CD4-positive, alpha-beta T cell treated with Interleukin-21 for 1 hour (primary cell): ENCODE measurements around the gene URB2.
"Not testable (repeated sequence)": the region's sequence is repeated elsewhere in the genome, so short reads cannot be mapped to it uniquely, and the experiment has no call there.

Source experiments
- DNase-seq: peaks from one replicate; pipeline ENCODE4 v3.0.0-alpha.2; 2020

URB2 gene

DNA sequence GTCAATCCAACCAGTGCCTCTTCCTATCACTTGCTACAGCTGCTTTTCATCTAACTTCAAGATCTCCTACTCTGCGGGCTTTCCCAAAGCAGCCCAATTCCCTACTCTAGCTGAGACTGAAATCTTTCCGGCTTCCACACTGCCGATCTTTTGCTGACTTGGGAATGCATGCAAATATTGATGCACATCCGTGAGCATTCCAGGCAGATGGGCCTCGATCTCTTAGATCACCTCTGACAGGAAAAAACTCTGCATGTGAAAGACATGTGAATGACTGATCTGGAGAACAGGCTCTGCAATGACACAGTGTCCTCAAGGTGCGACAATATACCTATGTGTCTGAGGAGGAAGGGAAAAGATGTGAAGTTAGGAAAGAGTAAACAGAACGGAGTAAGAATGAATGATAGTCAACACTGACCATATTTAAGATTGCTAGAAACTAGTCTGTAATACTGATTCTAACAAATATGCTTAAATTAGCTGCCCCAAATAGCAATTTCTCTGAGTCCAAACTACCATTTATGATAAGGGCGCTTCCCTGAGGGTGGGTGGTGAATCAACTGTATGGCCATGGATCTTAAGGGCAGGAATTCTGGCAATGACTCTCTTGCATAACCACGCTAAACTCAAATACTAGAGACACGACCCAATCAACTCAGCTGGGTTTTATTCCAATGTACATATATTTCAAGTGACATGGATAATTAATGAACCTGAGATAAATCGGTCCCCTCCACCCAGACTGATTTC is 8.5 kb upstream of the URB2 start:
- no peak for DNase-seq

DNA sequence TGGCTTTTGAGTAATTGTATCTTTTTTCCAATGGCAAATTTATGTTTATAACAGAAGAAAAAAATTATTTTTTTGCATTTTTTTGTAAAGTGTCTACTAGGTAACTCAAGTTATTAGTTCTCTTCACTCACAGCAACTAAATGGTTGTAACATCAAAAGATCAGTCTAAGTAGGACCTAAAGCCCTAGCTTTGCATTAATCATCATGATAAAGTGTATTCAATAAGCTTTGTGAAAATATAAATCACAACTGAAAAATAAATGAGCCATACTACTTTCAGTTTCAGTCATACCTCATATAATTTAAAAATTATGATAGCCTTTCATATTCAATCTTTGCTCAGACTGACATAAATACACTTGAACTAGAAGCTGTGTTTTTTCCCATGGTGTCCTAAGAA is 7.0 kb upstream of the URB2 start:
- no peak for DNase-seq

DNA sequence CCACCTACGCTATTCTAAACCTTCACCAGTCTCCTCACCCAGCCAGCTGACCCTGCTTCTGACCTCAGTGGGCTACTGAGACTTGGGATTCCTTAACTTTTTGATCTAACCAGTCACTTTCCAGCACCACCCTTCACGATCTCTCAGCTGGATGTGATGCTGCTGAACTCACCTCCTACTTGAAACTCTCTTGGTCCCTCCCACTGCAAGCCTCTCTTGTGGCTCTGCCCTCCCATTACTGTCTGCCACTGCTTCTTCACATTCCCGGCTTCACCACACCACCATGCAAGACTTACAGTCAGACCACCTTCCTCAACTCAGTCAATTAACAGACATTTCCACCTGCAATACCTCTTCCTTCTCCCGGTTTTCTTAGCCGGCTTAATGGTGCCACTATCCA is 6.4 kb upstream of the URB2 start:
- no peak for DNase-seq

DNA sequence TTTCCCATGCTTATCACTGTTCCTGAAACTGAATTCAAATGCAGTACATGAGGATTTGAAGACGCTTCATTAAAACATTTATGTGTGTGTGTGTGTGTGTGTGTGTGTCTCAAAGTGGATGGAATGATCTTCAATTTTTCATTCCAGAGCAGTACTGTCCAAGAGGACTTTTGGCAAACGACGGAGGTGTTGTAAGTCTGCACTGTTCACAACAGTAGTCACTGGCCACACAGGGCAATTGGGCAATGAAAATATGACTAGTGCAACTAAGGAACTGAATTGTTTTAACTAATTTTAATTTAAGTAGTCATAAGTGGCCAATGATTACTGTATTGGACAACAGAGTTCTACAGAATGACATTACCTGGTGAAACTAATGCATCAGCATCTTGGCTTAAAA is 5.2 kb upstream of the URB2 start:
- DNase-seq = no peak

DNA sequence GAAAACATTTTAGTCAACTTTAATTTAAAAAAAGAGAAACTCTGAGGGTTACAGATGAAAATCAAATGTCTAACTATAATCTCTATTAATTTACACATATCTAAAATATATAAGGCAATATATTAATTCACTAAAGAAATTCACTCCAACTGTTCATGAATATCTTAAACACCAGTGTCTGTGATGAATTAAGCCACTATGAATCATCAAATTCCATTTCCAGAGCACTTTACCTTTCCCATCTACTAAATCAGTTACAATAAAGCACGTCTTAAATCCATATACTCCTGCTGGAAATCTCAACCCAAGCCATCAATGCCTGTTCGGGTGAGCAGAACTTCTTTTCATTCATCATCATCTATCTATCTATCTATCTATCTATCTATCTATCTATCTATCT is 4.4 kb upstream of the URB2 start:
- no peak for DNase-seq

DNA sequence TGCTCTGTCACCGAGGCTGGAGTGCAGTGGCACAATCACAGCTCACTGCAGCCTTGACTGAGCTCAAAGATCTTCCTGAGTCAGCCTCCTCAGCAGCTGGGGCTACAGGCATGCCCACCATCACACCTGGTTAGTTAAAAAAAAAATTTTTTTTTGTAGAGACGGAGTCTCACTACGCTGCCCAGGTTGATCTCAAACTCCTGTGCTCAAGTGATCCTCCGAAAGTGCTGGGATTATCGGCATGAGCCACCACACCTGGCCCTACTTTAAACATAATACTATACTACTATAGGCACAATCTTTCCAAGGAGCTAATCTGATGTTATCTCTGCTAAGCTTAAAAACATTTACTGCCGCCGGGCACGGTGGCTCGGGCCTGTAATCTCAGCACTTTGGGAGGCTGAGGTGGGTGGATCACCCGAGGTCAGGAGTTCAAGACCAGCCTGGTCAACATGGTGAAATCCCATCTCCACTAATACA is 3.4 kb upstream of the URB2 start:
- DNase-seq = not testable (repeated sequence)

DNA sequence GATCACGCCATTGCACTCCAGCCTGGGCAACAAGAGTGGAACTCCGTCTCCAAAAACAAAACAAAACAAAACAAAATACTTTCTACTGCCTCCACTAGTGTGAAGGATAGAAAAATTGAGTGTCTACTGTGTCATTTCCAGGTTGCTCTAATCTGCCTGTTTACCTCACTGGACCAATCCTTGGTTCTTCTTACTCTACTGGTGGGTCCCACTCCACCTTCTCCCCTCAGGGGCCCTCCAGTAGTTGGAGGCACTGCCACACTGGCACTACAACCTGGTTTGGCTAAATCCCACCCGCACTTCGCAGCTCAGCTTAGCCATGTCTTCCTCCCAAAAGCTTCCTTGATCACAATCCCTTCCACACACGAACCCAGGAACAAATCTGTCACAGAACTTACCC is 2.8 kb upstream of the URB2 start:
- no peak for DNase-seq

DNA sequence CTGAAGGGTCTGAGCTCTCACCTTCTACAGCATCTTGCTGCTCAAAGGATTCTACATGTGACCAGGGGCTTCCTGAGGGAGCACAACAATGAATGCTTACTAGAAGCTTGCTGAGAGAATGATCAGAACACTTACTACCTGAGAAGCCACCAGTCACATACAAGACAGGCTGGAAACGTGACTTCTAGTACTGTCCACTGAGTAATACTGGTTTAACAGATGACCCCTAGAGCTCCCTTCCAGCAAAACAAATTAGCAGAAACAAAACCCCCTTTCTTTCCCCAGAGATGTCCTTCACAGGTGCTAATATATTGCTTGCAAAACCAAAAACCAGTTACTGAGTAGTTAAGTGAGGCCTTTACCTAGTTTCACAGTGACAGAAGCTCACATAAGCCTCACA is 2.2 kb upstream of the URB2 start:
- no peak for DNase-seq

DNA sequence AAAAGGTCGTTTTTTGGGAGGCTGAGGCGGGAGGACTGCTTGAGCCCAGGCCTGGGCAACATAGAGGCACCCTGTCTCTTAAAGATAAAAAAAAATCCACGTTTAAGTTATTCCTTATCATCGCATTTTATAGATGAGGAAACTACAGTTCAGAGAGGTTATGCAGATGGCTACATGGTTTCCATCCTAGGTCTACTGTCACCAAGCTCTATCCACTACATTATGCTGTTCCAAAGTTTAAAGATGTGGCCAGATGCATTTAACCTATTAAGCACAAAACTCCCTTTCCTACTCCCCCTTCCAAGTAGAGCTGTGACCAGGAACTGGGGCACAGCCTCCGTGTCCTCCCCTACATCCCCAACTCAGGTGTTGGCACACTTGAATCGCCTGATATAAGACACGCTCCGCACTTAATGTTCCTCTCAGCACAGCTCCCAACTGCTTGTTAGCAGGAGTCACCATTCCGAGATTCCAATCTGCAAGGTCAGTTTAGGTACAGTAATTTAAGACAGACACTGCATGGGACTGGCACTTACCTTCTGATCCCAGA is 1.5 kb upstream of the URB2 start:
- DNase-seq = no peak

DNA sequence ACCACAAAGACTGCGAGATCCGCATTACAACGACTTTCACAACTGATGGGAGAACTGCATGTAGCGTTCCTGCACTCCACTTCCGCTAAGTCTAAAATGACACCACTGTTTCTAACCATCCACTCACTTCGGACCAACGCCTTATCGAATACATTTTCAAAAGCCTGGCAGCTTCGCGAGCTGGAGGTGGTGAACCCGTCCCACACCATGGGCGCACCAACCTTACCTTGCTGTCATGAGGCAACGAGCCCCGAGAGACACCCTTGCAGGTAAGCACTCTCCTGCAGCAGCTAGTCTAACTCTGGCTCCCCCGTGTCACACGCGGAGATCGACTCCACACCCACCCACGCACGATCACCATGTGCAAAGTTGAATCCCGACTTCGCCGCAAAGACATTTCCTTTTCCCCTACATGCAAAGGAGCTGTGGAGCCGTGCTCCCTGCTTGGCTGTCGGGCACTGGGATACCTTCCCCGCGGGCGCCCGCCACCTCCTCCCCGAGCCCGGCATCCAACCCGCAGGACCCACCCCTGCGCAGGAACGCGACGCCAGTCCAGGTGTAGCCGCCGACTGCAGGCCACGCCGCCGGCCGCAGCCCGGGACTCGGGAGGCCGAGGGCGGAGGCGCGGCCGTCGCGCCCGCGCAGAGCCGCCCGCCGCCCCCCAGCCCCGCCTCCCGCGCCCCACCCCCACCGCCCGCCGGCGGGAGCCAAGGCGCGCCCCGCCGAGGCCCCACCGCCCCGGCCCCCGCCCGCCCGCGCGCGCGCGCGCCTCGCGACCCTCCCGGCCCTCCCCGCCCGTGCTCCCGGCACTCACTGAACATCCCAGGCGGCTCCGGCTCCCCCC is 754 bp upstream of the URB2 start:
- DNase-seq = no peak

DNA sequence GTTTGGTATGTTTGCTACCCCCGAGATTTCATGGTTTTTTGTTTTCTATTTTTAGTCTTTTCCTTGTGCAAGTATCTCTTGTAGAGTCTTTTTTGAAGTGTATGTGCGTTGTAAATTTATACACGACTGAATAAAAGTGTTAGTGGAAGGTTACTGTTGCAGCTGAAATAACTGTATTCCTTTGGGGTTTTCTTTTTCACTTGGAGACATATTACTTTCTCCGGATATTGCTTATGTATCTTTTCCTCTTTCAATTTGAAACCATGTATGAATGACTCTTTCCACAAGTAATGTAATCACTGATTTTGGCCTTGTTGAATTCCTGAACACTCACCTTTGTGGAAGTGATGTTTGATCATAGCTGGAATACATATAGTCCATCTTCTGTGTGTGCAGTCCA is 956 bp downstream of the URB2 start:
- DNase-seq = no peak

DNA sequence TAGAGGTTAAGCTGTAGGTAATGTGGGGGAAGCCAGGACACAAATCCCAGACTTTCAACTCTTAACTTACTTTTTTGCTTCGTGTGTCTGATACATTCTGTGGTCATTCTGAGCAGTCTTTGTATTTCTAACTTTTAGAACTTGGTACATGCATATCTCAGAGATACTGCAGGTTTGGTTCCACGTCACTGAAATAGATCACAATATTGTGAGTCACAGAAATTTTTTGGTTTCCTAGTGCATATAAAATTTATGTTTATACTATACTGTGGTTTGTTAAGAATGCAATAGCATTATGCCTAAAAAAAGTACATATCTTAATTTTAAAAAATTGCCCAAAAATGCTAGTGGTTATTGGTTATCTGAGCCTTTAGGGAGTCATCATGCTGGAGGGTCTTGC is 3.2 kb downstream of the URB2 start:
- no peak for DNase-seq

DNA sequence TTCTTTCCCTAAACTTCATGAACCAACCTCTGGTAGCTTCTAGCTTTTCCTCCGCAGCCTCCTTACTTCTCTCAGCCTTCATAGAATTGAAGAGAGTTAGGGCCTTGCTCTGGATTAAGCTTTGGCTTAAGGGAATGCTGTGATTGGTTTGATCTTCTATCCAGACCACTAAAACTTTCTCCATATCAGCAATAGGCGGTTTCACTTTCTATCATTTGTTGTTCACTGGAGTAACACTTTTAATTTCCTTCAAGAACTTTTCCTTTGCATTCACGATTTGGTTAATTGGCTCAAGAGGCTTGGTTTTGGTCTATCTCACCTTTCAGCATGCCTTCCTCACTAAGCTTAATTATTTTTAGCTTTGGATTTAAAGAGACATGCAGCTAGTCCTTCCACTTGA is 5.1 kb downstream of the URB2 start:
- no peak for DNase-seq

DNA sequence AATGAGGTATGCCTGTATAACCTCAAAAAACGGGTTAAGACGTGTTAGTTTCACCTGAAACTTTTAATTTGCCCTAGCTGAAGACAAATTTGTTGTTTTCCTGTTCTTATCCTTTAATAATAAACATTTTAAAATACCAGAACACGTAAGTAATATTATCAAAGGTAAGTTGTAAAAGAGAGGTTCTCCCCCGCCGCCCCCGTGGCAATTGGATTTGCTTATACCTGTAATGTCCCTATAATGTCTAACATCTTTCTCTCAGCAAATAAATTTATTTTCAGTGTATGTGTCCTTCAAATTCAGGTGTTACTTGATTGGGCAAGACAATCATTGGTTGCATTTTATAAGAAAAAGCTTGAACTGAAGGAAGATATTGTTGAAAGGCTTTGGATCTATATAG is 5.9 kb downstream of the URB2 start:
- no peak for DNase-seq

DNA sequence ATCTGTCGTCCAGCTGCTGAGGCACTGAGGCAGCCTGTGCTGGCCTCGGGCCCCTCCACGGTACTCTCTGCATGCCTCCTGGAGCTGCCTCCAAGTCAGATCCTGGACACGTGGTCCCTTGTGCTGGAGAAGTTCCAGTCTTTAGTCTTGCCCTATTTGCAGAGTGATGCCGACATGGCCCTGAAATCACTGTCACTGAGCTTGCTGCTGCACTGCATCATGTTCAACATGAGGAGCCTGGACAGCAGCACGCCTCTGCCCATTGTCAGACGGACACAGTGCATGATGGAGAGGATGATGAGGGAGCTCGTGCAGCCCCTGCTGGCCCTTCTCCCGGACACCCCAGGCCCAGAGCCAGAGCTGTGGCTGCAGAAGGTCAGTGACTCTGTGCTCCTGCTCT is 10.0 kb downstream of the URB2 start:
- no peak for DNase-seq

DNA sequence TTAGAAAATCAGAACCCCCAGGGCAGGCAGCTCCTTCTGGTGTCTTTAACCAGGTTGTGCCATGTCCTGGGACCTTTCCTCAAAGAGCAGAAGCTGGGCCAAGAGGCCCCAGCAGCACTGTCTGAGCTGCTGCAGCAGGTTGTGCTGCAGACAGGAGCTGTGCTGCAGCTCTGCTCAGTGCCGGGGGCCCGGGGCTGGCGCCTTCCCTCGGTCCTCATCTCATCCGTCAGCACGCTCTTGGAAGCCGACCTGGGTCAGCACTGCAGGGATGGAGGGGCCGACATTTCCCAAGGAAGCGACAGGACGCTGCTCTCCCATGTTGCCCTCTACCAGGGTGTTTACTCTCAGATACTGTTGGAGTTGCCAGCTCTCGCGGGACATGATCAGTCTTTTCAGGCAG is 11.7 kb downstream of the URB2 start:
- DNase-seq = no peak

DNA sequence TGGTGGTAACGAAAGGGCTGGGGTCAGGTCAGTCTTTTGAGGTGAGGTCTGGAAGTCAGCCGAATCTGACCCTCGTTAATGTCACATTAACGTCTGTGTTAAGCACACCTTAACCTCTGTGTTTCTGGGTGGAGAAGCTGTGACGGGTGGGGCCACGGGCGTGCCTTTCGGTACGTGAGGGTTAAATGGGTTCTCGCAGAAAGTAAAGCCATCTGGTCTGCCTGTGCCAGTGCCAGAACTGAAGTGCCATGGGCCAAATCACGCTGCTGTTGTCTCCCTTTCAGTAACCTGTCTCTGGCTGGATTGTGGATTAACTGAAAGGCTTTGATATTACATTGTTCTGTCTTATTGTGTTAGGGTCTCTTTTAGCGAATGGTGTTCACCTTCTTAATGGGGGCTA is 14.4 kb downstream of the URB2 start:
- no peak for DNase-seq

DNA sequence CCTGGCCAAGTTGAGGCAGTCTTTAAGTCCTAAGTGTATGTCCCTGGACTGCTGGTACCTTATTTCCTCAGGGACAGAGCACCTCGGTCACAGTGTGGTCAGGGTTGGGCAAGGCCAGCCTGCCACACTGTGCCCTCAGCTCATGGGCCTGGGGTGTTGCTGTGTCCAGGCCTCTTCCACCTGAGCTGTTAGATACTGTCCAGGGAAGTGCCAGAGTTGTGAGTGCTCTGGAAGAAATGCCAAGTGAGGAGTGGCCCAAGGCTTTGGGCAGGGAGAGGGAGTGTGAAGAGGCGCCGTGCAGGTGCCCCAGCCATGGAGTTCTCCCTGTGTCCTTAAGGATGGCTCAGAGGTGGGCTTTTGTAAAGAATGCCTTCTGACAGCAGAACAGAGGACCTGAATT is 15.3 kb downstream of the URB2 start:
- DNase-seq = no peak

DNA sequence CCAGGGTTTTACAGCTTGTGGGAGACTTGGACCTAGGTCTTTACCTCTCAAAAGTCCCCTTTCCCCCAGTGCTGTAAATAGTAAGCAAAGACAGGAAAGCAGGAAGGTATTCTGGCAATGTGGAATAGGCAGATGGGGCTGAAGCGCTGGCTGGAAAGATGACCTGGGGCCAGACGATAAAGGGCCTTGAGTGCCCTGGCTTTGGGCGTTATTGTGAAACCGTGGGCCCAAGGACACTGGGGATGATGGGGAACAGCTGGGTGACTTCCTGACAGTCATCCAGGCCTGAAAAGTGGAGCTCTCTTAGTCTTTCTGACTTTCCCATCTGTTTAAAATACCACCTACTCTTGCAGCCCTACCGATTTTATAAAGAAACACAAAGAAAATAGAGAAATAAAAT is 16.3 kb downstream of the URB2 start:
- DNase-seq = no peak

DNA sequence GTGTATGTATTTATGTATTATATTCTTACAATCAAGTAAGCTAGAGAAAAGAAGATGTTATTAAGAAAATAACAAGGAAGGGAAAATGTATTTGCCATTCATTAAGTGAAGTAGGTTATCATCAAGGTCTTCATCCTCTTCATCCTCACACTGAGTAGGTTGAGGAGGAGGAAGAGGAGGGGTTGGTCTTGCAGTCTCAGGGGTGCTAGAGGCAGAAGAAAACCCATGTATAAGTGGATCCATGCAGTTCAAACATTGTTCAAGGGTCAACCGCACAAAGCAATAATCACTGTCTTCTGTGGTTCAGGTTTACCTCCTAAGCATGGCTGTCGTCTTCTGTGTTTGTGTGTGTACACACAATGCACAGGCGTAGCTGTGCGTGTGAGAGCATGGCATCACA is 16.9 kb downstream of the URB2 start:
- no peak for DNase-seq

DNA sequence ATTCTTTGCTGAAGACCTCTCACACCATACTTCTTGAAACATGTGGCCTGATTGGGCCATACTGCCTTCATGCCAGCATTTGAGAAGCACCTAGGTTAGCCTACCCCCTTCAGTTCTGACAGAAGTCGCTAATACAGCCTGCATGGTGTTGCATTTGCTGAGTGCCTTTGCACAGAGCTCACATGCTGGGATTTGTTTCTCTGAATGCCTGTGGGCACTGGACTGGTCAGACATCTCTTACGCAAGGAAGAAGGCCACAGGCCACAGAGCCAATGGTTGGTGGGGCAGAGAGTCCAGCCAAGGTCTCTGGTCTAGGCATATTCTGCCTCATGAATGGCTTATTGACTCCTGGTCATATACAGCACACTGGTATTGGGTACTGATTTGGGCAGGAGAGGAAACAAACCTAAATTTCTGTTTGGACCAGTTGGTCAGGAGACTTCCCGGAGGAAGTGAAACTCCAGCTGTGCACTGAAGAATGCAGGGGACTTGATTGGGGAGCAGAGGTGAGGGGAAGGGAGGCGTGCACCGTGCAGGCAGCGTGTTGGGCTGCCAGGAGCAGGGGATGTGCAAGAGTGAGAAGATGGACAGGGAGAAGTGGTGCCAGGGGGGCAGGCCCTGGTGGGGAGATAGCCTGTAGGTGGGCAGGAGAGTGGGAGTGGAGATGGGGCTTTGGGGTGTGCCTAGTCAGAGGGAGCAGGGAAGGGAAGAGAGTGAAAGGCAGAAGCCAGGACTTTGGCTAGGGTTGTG is 18.1 kb downstream of the URB2 start:
- DNase-seq = no peak

DNA sequence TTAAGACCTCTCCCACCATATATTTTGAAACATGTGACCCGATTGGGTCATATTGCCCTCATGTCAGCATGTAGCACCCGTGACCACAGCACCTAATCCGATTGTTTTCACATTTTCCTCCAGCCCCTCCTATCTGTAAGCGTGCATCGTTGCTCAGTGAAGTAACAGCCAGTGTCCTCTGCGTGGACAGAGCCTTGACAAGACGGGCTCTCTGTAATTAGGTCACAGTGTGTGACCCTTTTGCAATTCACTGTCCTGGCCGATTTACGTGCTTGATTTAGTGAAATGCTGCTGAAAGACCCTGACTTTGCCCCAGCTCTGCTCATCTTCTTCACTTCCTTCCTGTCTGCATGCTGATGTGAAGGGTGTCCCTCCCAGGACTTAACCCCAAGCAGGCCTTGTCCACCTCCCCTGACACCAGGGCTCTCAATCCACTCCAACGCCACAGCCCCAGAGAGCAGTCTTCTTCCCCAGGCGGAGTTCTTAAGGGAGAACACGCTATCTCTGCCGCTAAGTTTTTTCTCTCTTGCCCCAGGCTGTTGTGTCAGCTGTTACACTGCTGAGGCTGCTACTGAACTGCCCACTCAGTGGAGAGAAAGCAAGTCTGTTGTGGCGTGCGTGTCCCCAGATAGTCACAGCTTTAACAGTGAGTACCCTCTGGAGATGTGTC is 19.4 kb downstream of the URB2 start:
- DNase-seq = no peak

DNA sequence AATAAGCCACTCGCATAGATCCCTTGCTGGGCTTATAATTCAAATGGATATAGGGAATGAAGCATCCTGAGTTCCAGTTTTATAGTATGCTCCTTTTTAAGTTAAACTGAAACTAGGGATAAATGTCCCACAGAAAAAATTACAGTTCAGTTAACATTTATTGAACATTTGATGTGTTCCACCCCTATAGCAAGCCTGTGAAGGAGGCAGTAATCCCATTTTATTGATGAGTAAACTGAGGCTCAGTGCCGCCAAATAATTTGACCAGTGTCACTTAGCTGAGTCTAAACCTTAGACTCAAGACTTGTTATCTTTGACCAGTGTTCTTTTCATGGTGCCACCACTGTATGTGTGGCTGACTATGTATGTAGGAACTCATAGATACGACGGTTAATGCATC is 22.4 kb downstream of the URB2 start:
- DNase-seq = no peak
